GM12878 (cell line): ENCODE data around the gene PGLYRP1. TPM values are rescaled to one million over a fixed set of nuclear protein-coding genes. Genes with fewer than 3 reads are reported as not detected.

ENCODE experiments used
- ATAC-seq: fragments of 200-7000 bp; cut with Tn5 transposase; 3 replicates; pipeline ENCODE4 v1.9.1; 2020; ENCODE audit warnings: mild to moderate bottlenecking, moderate library complexity
- BruUV-seq: library from RNA; stranded (reverse); fragments of 400-500 nt; replicated peaks from 2 replicates; lab custom pipeline; 2021; lab: Mats Ljungman, UMichigan
- CTCF ChIA-PET: fragments of 300-600 bp; sonication (Branson Sonifier 250); formaldehyde crosslinking; extraction: SDS; loops from one replicate; lab custom pipeline; 2021; ENCODE audit warnings: inconsistent platforms; lab: Yijun Ruan, JAX
- POLR2A ChIA-PET: fragments of 350-600 bp; formaldehyde crosslinking; extraction: SDS; loops from one replicate; lab custom pipeline; 2021; ENCODE audit warnings: inconsistent platforms; lab: Charles Lee
- RAD21 ChIA-PET: fragments of 300-600 bp; sonication (Branson Sonifier 250); formaldehyde crosslinking; loops from one replicate; lab custom pipeline; 2023; ENCODE audit warnings: antibody characterized with exemption; ENCODE audit not compliant: unreplicated experiment; lab: Charles Lee
- SMC1A ChIA-PET: fragments of 300-600 bp; sonication (Branson Sonifier 250); formaldehyde crosslinking; loops from one replicate; lab custom pipeline; 2023; ENCODE audit not compliant: unreplicated experiment, uncharacterized antibody; lab: Charles Lee
- DNase-seq: peaks from one replicate; pipeline ENCODE4 v3.0.0-alpha.2; 2011; ENCODE audit warnings: low read depth, low spot score
- FAIRE-seq: peaks from 3 replicates; lab custom pipeline; 2011; peaks lifted over from hg19 to GRCh38; lab: Jason Lieb, UNC
- H2AFZ ChIP-seq: 2 replicates; pipeline ENCODE4 v1.6.0; 2011; ENCODE audit warnings: low read depth, low read length, control low read depth; ENCODE audit not compliant: control insufficient read depth
- H3K27ac ChIP-seq: 2 replicates; pipeline ENCODE4 v1.5.1; 2011; ENCODE audit warnings: control low read depth; ENCODE audit not compliant: control insufficient read depth, insufficient read depth
- H3K27me3 ChIP-seq, 2 experiments: replicated peaks in 1 of 2; 2 replicates each; pipeline versions ENCODE4 v1.6.0 to v1.6.1; 2011; ENCODE audit warnings: low read length in 1 of 2; ENCODE audit not compliant: control insufficient read depth in 2 of 2, insufficient read depth in 2 of 2
- H3K36me3 ChIP-seq, 2 experiments: 2 replicates each; pipeline ENCODE4 v1.5.1; 2011; ENCODE audit warnings: low read length in 1 of 2; ENCODE audit not compliant: control insufficient read depth in 2 of 2, insufficient read depth in 2 of 2
- H3K4me1 ChIP-seq: 2 replicates; pipeline ENCODE4 v1.6.1; 2011; ENCODE audit warnings: mild to moderate bottlenecking, low read length, moderate library complexity, mixed read lengths; ENCODE audit not compliant: control insufficient read depth, insufficient read depth
- H3K4me2 ChIP-seq: 2 replicates; pipeline ENCODE4 v1.6.0; 2011; ENCODE audit warnings: control low read depth; ENCODE audit not compliant: control insufficient read depth, insufficient read depth
- H3K4me3 ChIP-seq: fragments of 200-600 bp; sonication (generic); 2 replicates; pipeline ENCODE4 v1.5.1; 2016
- H3K79me2 ChIP-seq: 2 replicates; pipeline ENCODE4 v1.6.0; 2011; ENCODE audit warnings: low read length; ENCODE audit not compliant: control insufficient read depth, insufficient read depth
- H3K9ac ChIP-seq: 2 replicates; pipeline ENCODE4 v1.8.0; 2011; ENCODE audit warnings: low read length, control low read depth, mixed read lengths; ENCODE audit not compliant: control insufficient read depth, insufficient read depth
- H3K9me3 ChIP-seq: replicated peaks from 3 replicates; pipeline ENCODE4 v1.5.1; 2011; ENCODE audit warnings: mild to moderate bottlenecking, low read length; ENCODE audit not compliant: control insufficient read depth, insufficient read depth
- H4K20me1 ChIP-seq: 2 replicates; pipeline ENCODE4 v1.6.0; 2011; ENCODE audit not compliant: control insufficient read depth, insufficient read depth
- DPF2 ChIP-seq: fragments of 450-650 bp; IDR thresholded peaks from 2 replicates; pipeline ENCODE4 v1.6.1; 2017; ENCODE audit warnings: mild to moderate bottlenecking
- HDAC2 ChIP-seq: fragments of 200-600 bp; sonication (generic); IDR thresholded peaks from 2 replicates; pipeline ENCODE4 v1.6.1; 2017
- KAT2A ChIP-seq: conservative IDR thresholded peaks from 2 replicates; pipeline ENCODE4 v1.6.1; 2011; ENCODE audit warnings: low read depth, low read length; ENCODE audit not compliant: control insufficient read depth
- KDM1A ChIP-seq: fragments of 200-600 bp; sonication (generic); IDR thresholded peaks from 2 replicates; pipeline ENCODE4 v1.6.1; 2016; ENCODE audit warnings: borderline replicate concordance
- MEF2A ChIP-seq: IDR thresholded peaks from 2 replicates; pipeline ENCODE4 v1.6.1; 2011; ENCODE audit warnings: low read depth, mild to moderate bottlenecking, low read length, moderate library complexity; ENCODE audit not compliant: insufficient read depth
- MYB ChIP-seq: fragments of 150-350 bp; IDR thresholded peaks from 2 replicates; pipeline ENCODE4 v1.6.1; 2014; ENCODE audit warnings: mild to moderate bottlenecking, low read depth, low read length, borderline replicate concordance
- RFX5 ChIP-seq: IDR thresholded peaks from 2 replicates; pipeline ENCODE4 v1.6.1; 2011; ENCODE audit warnings: low read depth, low read length, improper control_type of control experiment
- SIN3A ChIP-seq: IDR thresholded peaks from 2 replicates; pipeline ENCODE4 v1.6.1; 2012; ENCODE audit warnings: low read depth, low read length, improper control_type of control experiment
- SPI1 ChIP-seq: IDR thresholded peaks from 2 replicates; pipeline ENCODE4 v1.6.1; 2011; ENCODE audit warnings: low read depth, mild to moderate bottlenecking, low read length, moderate library complexity, borderline replicate concordance; ENCODE audit not compliant: insufficient read depth
- TARDBP ChIP-seq: IDR thresholded peaks from 2 replicates; pipeline ENCODE4 v1.6.1; 2016; ENCODE audit warnings: borderline replicate concordance
- TCF12 ChIP-seq: IDR thresholded peaks from 2 replicates; pipeline ENCODE4 v1.6.1; 2011; ENCODE audit warnings: low read depth, mild to moderate bottlenecking, low read length
- TCF3 ChIP-seq: IDR thresholded peaks from 2 replicates; pipeline ENCODE4 v1.6.1; 2012; ENCODE audit warnings: low read depth, mild to moderate bottlenecking, low read length, borderline replicate concordance; ENCODE audit not compliant: insufficient read depth
- WRNIP1 ChIP-seq: IDR thresholded peaks from 2 replicates; pipeline ENCODE4 v1.6.1; 2011; ENCODE audit warnings: low read depth, low read length, improper control_type of control experiment, borderline replicate concordance
- ZNF384 ChIP-seq: IDR thresholded peaks from 2 replicates; pipeline ENCODE4 v1.6.1; 2012; ENCODE audit warnings: low read depth, mild to moderate bottlenecking, low read length, improper control_type of control experiment, borderline replicate concordance
- WGBS: methylation state at CpG from one replicate; pipeline ENCODE4 v1.1.6; 2016; ENCODE audit warnings: low lambda C conversion rate; ENCODE audit not compliant: insufficient replicate concordance, insufficient coverage; ENCODE audit errors: missing lambda C conversion rate; 5-methylcytosine and 5-hydroxymethylcytosine counted together
- in situ Hi-C: fragments of 300-500 bp; cut with MboI; formaldehyde crosslinking; loops from 9 replicates; pipeline ENCODE4 v1.14.3; 2018; ENCODE audit warnings: mixed read lengths
- intact Hi-C: fragments of 100-400 bp; cut with micrococcal nuclease; formaldehyde crosslinking; loops from one replicate; pipeline ENCODE4 v1.14.2; 2022; ENCODE audit not compliant: unreplicated experiment
- polyA plus RNA-seq, 11 experiments: library from polyadenylated mRNA; depleted of rRNA in 4 of 11; unstranded in 6 of 11; stranded (reverse) in 5 of 11; fragments of >200 nt; fragmentation: Nextera tagmentation in 4 of 11; fragmentation: Illumina TruSeq in 1 of 11; extraction: Ambion mirVana in 4 of 11; extraction: Trizol in 1 of 11; gene quantifications; 1 replicate in 1 of 11; 2 replicates in 10 of 11; pipeline versions ENCODE4 v1.2.1 to v1.2.3, GENCODE V29; 2011 to 2016; ENCODE audit warnings: inconsistent platforms in 2 of 11, missing spikeins in 2 of 11, low read depth in 1 of 11
- total RNA-seq, 4 experiments: library from RNA; depleted of rRNA in 3 of 4; stranded (reverse); fragments of >200 nt in 3 of 4; fragmentation: Illumina TruSeq in 1 of 4; extraction: Trizol in 1 of 4; gene quantifications; 2 replicates each; pipeline versions ENCODE4 v1.2.1 to v1.2.3, GENCODE V29; 2013 to 2021
- TF ChIP-seq, protein P1 (sequence below): IDR thresholded peaks from 2 replicates; pipeline ENCODE4 v1.6.1; 2011; ENCODE audit warnings: mild to moderate bottlenecking, low read depth, low read length, moderate library complexity; ENCODE audit not compliant: insufficient replicate concordance
- TF ChIP-seq, protein P2 (sequence below): IDR thresholded peaks from 2 replicates; pipeline ENCODE4 v1.6.1; 2011; ENCODE audit warnings: low read depth, mild to moderate bottlenecking, low read length, moderate library complexity, borderline replicate concordance; ENCODE audit errors: extremely low read depth
- TF ChIP-seq, protein P3 (sequence below): fragments of 450-650 bp; IDR thresholded peaks from 2 replicates; pipeline ENCODE4 v1.6.1; 2018; ENCODE audit warnings: mild to moderate bottlenecking, low read depth, moderate library complexity; ENCODE audit not compliant: partially characterized antibody
- TF ChIP-seq, protein P4 (sequence below): fragments of 450-650 bp; IDR thresholded peaks from 2 replicates; pipeline ENCODE4 v1.6.1; 2014; ENCODE audit warnings: mild to moderate bottlenecking

Gene PGLYRP1
- total and polyA plus RNA-seq, 10 of the 15 experiments (the other 5 are each of a cell fraction or from before 2014, with no cell fraction given), result 0.30 TPM; not detected in 9

DNA sequence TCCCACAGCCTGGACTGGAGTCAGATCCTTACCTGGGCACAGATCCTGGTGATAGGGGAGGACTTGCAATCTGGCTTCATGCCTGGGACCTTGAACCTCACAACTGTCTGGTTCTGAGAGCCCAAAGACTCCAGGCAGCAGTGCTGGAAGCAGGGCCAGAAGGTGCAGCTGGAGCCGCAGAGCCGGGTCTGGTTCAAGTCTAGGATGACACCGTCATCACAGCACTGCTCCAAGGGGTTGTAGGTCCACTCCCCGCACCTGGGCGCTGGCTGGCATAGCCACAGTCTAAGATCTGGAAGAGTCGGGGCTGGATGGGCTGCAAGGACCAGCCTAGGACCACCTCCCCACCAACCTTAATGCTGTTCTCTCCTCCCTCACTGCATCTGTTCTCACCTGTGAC is 17.3 kb upstream of the PGLYRP1 start (continued):
- no peak for TF ChIP-seq MEF2A

DNA sequence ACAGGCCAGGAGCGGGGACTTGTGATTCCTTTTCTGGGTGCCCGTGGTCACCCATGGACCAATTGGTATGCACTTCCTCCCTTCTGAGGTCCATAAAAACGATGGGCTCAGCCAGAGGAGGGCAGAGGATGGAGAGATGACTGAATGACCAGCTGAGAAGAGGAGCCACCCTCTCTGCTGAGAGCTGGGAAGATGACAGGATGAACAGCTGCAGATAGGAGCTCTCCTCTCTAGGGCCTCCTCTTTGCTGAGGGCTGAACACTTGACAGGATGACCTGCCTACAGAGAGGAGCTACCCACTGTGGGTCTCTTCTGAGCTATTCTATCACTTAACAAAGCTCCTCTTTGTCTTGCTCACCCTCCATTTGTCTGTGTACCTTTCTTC is 13.9 kb upstream of the PGLYRP1 start:
- 19% methylated on average over 3 of the region's 3 CpGs for WGBS
- no peak overlapping the region for H2AFZ ChIP-seq
- H3K4me2 ChIP-seq, result no peak overlapping the region
- in situ Hi-C loops (no loop called here), intact Hi-C loops (no loop called here)
- H3K4me3 ChIP-seq, result no peak overlapping the region
- ChIA-PET RAD21 (interaction anchor here (0.7 kb wide), 1 partner anchor 8 kb away, joined by 4 read pairs; no protein-coding TSS in a partner anchor), POLR2A (no interaction called here), SMC1A (no interaction called here), CTCF (no interaction called here)
- peaks cover 3 to 5% of the 10 kb centered on the region in 2 experiments; a peak in 3 of 4 replicates for H3K27me3 ChIP-seq
- no peaks in the 10 kb centered on the region; the same call in 2 of the 3 replicates for H3K9me3 ChIP-seq
- ATAC-seq (no peak), DNase-seq (no peak), FAIRE-seq (no peak)
- H4K20me1 ChIP-seq, result no peaks in the 10 kb centered on the region
- H3K4me1 ChIP-seq, result no peaks in the 10 kb centered on the region
- H3K79me2 ChIP-seq, result no peaks in the 10 kb centered on the region
- TF ChIP-seq SIN3A (no peak), MEF2A (no peak), ZNF384 (no peak), SPI1 (no peak), KDM1A (no peak), DPF2 (no peak), HDAC2 (no peak), TCF3 (no peak), TARDBP (no peak), RFX5 (no peak), TCF12 (no peak), KAT2A (no peak), WRNIP1 (no peak), MYB (no peak)
- TF ChIP-seq, protein P1, sequence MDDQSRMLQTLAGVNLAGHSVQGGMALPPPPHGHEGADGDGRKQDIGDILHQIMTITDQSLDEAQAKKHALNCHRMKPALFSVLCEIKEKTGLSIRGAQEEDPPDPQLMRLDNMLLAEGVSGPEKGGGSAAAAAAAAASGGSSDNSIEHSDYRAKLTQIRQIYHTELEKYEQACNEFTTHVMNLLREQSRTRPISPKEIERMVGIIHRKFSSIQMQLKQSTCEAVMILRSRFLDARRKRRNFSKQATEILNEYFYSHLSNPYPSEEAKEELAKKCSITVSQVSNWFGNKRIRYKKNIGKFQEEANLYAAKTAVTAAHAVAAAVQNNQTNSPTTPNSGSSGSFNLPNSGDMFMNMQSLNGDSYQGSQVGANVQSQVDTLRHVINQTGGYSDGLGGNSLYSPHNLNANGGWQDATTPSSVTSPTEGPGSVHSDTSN, result no peak
- TF ChIP-seq, protein P2, sequence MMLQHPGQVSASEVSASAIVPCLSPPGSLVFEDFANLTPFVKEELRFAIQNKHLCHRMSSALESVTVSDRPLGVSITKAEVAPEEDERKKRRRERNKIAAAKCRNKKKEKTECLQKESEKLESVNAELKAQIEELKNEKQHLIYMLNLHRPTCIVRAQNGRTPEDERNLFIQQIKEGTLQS, result no peak
- TF ChIP-seq, protein P3, sequence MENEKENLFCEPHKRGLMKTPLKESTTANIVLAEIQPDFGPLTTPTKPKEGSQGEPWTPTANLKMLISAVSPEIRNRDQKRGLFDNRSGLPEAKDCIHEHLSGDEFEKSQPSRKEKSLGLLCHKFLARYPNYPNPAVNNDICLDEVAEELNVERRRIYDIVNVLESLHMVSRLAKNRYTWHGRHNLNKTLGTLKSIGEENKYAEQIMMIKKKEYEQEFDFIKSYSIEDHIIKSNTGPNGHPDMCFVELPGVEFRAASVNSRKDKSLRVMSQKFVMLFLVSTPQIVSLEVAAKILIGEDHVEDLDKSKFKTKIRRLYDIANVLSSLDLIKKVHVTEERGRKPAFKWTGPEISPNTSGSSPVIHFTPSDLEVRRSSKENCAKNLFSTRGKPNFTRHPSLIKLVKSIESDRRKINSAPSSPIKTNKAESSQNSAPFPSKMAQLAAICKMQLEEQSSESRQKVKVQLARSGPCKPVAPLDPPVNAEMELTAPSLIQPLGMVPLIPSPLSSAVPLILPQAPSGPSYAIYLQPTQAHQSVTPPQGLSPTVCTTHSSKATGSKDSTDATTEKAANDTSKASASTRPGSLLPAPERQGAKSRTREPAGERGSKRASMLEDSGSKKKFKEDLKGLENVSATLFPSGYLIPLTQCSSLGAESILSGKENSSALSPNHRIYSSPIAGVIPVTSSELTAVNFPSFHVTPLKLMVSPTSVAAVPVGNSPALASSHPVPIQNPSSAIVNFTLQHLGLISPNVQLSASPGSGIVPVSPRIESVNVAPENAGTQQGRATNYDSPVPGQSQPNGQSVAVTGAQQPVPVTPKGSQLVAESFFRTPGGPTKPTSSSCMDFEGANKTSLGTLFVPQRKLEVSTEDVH, result no peak
- TF ChIP-seq, protein P4, sequence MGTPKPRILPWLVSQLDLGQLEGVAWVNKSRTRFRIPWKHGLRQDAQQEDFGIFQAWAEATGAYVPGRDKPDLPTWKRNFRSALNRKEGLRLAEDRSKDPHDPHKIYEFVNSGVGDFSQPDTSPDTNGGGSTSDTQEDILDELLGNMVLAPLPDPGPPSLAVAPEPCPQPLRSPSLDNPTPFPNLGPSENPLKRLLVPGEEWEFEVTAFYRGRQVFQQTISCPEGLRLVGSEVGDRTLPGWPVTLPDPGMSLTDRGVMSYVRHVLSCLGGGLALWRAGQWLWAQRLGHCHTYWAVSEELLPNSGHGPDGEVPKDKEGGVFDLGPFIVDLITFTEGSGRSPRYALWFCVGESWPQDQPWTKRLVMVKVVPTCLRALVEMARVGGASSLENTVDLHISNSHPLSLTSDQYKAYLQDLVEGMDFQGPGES, result no peak
- H3K27ac ChIP-seq, result no peak overlapping the region
- no TSS peak for BruUV-seq
- H3K36me3 ChIP-seq, result no peaks in the 10 kb centered on the region
- H3K9ac ChIP-seq, result no peak overlapping the region
